SK-N-SH (cell line): ENCODE measurements around the gene GPRIN3. TPM values are rescaled to one million over a fixed set of nuclear protein-coding genes. Genes with fewer than 3 reads are reported as not detected.

Experiments
- CTCF ChIA-PET: fragments of 300-600, 350-600 bp; formaldehyde crosslinking; extraction: SDS; loops from one replicate; lab custom pipeline; 2021; lab: Yijun Ruan, JAX
- POLR2A ChIA-PET: fragments of 350-600 bp; sonication (Branson Sonifier 250); formaldehyde crosslinking; extraction: SDS; loops from one replicate; lab custom pipeline; 2020; ENCODE audit warnings: antibody characterized with exemption, inconsistent platforms; lab: Yijun Ruan, JAX
- DNase-seq: peaks from one replicate; pipeline ENCODE4 v3.0.0; 2012
- H2AFZ ChIP-seq: fragments of 200-600 bp; sonication (generic); 2 replicates; pipeline ENCODE4 v1.8.1; 2016; ENCODE audit warnings: antibody characterized with exemption, mild to moderate bottlenecking, low read depth
- H3F3A ChIP-seq: fragments of 200-600 bp; sonication (generic); replicated peaks from 2 replicates; pipeline ENCODE3; 2016; ENCODE audit warnings: antibody characterized with exemption, mild to moderate bottlenecking; ENCODE audit not compliant: insufficient read depth
- H3K27ac ChIP-seq, 2 experiments: fragments of 200-500 bp in 1 of 2; fragments of 200-600 bp in 1 of 2; sonication (Bioruptor generic) in 1 of 2; sonication (generic), shearing (Covaris generic) in 1 of 2; 2 replicates each; pipeline versions ENCODE4 v1.5.1 to v1.6.1; 2014 to 2016; ENCODE audit warnings: low read depth in 2 of 2, inconsistent platforms in 1 of 2, low read length in 1 of 2, mild to moderate bottlenecking in 1 of 2, mixed read lengths in 1 of 2
- H3K27me3 ChIP-seq: fragments of 200-600 bp; sonication (generic), shearing (Covaris generic); 2 replicates; pipeline ENCODE4 v1.6.1; 2016; ENCODE audit warnings: mixed run types; ENCODE audit not compliant: insufficient read depth
- H3K36me3 ChIP-seq, 2 experiments: fragments of 200-500 bp in 1 of 2; fragments of 200-600 bp in 1 of 2; sonication (Bioruptor generic) in 1 of 2; sonication (generic) in 1 of 2; replicated peaks in 1 of 2; 2 replicates each; pipeline versions ENCODE3 to v1.5.1; 2014 to 2016; ENCODE audit warnings: low read length in 1 of 2, mild to moderate bottlenecking in 1 of 2; ENCODE audit not compliant: insufficient read depth in 2 of 2, control insufficient read depth in 1 of 2
- H3K4me1 ChIP-seq, 2 experiments: fragments of 200-500 bp in 1 of 2; fragments of 200-600 bp in 1 of 2; sonication (Bioruptor generic) in 1 of 2; sonication (generic), shearing (Covaris generic) in 1 of 2; 2 replicates each; pipeline versions ENCODE4 v1.5.1 to v1.6.1; 2014 to 2016; ENCODE audit warnings: low read depth in 1 of 2, low read length in 1 of 2, mixed run types in 1 of 2; ENCODE audit not compliant: insufficient read depth in 2 of 2, control insufficient read depth in 1 of 2
- H3K4me2 ChIP-seq: fragments of 200-600 bp; sonication (generic), shearing (Covaris generic); 2 replicates; pipeline ENCODE4 v1.6.1; 2017; ENCODE audit warnings: mixed run types
- H3K4me3 ChIP-seq, 2 experiments: fragments of 200-500 bp in 1 of 2; fragments of 200-600 bp in 1 of 2; sonication (Bioruptor generic) in 1 of 2; sonication (generic), shearing (Covaris generic) in 1 of 2; 2 replicates each; pipeline versions ENCODE4 v1.5.1 to v1.8.1; 2014 to 2016; ENCODE audit warnings: low read depth in 2 of 2, inconsistent platforms in 1 of 2, low read length in 1 of 2, mild to moderate bottlenecking in 1 of 2, mixed read lengths in 1 of 2, moderate library complexity in 1 of 2
- H3K79me2 ChIP-seq: fragments of 200-600 bp; sonication (generic); 2 replicates; pipeline ENCODE4 v1.8.1; 2017; ENCODE audit warnings: mild to moderate bottlenecking; ENCODE audit not compliant: insufficient read depth
- H3K9ac ChIP-seq: fragments of 200-600 bp; sonication (generic); 2 replicates; pipeline ENCODE4 v1.6.1; 2017; ENCODE audit warnings: mixed run types
- H3K9me2 ChIP-seq: fragments of 200-600 bp; sonication (generic); 2 replicates; pipeline ENCODE4 v1.6.1; 2017; ENCODE audit warnings: mixed run types
- H3K9me3 ChIP-seq: fragments of 200-600 bp; sonication (generic); 2 replicates; pipeline ENCODE4 v1.6.1; 2017; ENCODE audit warnings: mixed run types, mild to moderate bottlenecking, moderate library complexity
- H4K20me1 ChIP-seq: fragments of 200-600 bp; sonication (generic); 2 replicates; pipeline ENCODE4 v1.6.1; 2017; ENCODE audit warnings: mild to moderate bottlenecking, mixed run types; ENCODE audit not compliant: insufficient read depth
- EP300 ChIP-seq, 2 experiments: IDR thresholded peaks; 2 replicates each; pipeline versions ENCODE4 v1.4.0 to v1.6.1; 2012; ENCODE audit warnings: borderline replicate concordance in 1 of 2, low read depth in 1 of 2, low read length in 1 of 2
- FOXJ3 ChIP-seq: sonication (generic); formaldehyde crosslinking; IDR thresholded peaks from 2 replicates; pipeline ENCODE4 v1.5.1; 2020; ENCODE audit warnings: mild to moderate bottlenecking, missing genetic modification reagents
- GATA2 ChIP-seq: sonication (generic); formaldehyde crosslinking; IDR thresholded peaks from 2 replicates; pipeline ENCODE4 v1.5.0; 2020; ENCODE audit warnings: mild to moderate bottlenecking, missing genetic modification reagents
- NFIC ChIP-seq: IDR thresholded peaks from 2 replicates; pipeline ENCODE4 v1.4.0; 2012; ENCODE audit warnings: borderline replicate concordance
- SIN3A ChIP-seq: IDR thresholded peaks from 2 replicates; pipeline ENCODE4 v1.6.1; 2012; ENCODE audit warnings: low read depth, mild to moderate bottlenecking, low read length, moderate library complexity, borderline replicate concordance
- TAF1 ChIP-seq: IDR thresholded peaks from 2 replicates; pipeline ENCODE4 v1.6.1; 2012; ENCODE audit warnings: low read depth, mild to moderate bottlenecking, low read length, moderate library complexity, borderline replicate concordance
- YY1 ChIP-seq: IDR thresholded peaks from 2 replicates; pipeline ENCODE4 v1.4.0; 2012; ENCODE audit warnings: low read depth, mild to moderate bottlenecking
- WGBS: methylation state at CpG from one replicate; pipeline ENCODE4 v1.1.6; 2017; ENCODE audit warnings: low lambda C conversion rate; 5-methylcytosine and 5-hydroxymethylcytosine counted together
- polyA plus RNA-seq, 3 experiments: library from polyadenylated mRNA; depleted of rRNA; stranded (reverse); fragments of >200 nt; gene quantifications; 2 replicates each; pipeline ENCODE4 v1.2.3, GENCODE V29; 2012
- TF ChIP-seq, protein P1 (sequence below): fragments of 150-350 bp; IDR thresholded peaks from 2 replicates; pipeline ENCODE4 v1.6.1; 2017; ENCODE audit warnings: antibody characterized with exemption, low read length, low read depth, borderline replicate concordance
- TF ChIP-seq, protein P2 (sequence below): fragments of 150-350 bp; IDR thresholded peaks from 2 replicates; pipeline ENCODE4 v1.6.1; 2016; ENCODE audit warnings: mild to moderate bottlenecking, low read depth, low read length

Gene GPRIN3
- polyA plus RNA-seq, 1 of the 3 experiments (the other 2 are of a cell fraction): not detected

DNA sequence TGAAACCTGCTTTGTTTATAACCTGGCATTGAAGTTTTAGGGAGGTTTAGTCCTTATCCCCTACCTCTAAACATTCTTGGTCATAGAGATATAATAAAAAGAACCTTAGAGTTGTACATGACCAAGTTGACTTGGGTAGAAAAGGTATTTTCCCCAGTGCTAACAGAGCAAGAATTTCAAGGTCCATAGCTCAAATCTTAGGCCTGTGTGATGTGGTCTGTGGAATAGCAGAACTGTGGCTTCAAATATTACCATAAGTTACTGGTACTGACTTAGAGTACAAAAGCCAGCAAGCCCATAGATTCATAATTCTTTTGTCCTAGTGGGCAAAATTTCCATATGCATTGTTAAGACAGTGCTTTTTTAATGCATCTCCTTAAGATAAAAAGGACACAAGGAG is 91.2 kb downstream of the GPRIN3 start:
- DNase-seq: no peak
- Histone ChIP-seq H3K9me3 (no peaks in the 10 kb centered on the region), H3F3A (no peaks in the 10 kb centered on the region), H3K4me1 (no peaks in the 10 kb centered on the region), H3K9me2 (no peaks in the 10 kb centered on the region), H3K36me3 (no peaks in the 10 kb centered on the region), H3K4me3 (no peak overlapping the region), H4K20me1 (no peaks in the 10 kb centered on the region), H2AFZ (no peak overlapping the region), H3K4me2 (no peak overlapping the region), H3K9ac (no peak overlapping the region), H3K27me3 (no peaks in the 10 kb centered on the region), H3K79me2 (no peaks in the 10 kb centered on the region), H3K27ac (no peak overlapping the region)
- CTCF ChIA-PET: interaction anchor here (1.0 to 3.4 kb wide), 3 partner anchors 10 to 293 kb away, joined by 3 to 34 read pairs (median 5); no protein-coding TSS in a partner anchor
- POLR2A ChIA-PET: no interaction called here
- no peak for TF ChIP-seq EP300 (IDR thresholded peaks at IDR 0.05; ENCODE audit: borderline replicate concordance in 1 of 2, low read depth in 1 of 2, low read length in 1 of 2)
- TF ChIP-seq FOXJ3 (CRISPR knock-in tag): no peak
- TF ChIP-seq, protein P1, sequence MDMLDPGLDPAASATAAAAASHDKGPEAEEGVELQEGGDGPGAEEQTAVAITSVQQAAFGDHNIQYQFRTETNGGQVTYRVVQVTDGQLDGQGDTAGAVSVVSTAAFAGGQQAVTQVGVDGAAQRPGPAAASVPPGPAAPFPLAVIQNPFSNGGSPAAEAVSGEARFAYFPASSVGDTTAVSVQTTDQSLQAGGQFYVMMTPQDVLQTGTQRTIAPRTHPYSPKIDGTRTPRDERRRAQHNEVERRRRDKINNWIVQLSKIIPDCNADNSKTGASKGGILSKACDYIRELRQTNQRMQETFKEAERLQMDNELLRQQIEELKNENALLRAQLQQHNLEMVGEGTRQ: no peak
- no peak for TF ChIP-seq NFIC
- no peak for TF ChIP-seq TAF1

DNA sequence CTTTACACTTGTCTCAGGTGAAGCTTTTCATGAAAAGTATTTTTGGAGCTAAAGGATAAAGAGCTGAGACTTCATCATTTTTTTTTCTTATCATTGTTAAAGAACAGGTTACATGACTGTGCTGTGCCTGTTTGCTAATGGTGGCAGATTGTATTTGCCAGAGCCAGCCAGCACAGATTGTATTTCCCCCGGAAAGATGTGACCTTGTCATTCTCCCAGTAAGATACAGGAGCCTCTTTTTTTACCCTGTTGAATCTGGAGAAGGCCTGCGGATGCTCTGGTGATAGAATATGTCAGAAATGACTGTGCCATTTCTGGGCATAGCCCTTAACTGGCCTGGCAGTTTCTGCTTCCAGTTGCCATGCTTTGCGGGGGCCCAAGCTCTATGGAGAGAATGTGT is 91.9 kb downstream of the GPRIN3 start:
- H3K4me2 ChIP-seq: no peak overlapping the region
- H3K4me3 ChIP-seq: no peak overlapping the region
- H3K9me3 ChIP-seq: no peaks in the 10 kb centered on the region
- H2AFZ ChIP-seq: no peak overlapping the region
- H3K27me3 ChIP-seq: no peaks in the 10 kb centered on the region
- no peak overlapping the region for H3K27ac ChIP-seq
- ChIA-PET POLR2A (no interaction called here), CTCF (interaction anchor here (1.0 to 3.4 kb wide), 4 partner anchors 11 to 294 kb away, joined by 3 to 34 read pairs (median 4); no protein-coding TSS in a partner anchor)
- H4K20me1 ChIP-seq: no peaks in the 10 kb centered on the region
- no peaks in the 10 kb centered on the region for H3F3A ChIP-seq
- H3K9ac ChIP-seq: no peak overlapping the region
- WGBS: 5% methylated on average over 3 of the region's 3 CpGs
- DNase-seq: no peak
- H3K9me2 ChIP-seq: no peaks in the 10 kb centered on the region
- H3K36me3 ChIP-seq: no peaks in the 10 kb centered on the region
- H3K79me2 ChIP-seq: no peaks in the 10 kb centered on the region
- TF ChIP-seq, protein P2, sequence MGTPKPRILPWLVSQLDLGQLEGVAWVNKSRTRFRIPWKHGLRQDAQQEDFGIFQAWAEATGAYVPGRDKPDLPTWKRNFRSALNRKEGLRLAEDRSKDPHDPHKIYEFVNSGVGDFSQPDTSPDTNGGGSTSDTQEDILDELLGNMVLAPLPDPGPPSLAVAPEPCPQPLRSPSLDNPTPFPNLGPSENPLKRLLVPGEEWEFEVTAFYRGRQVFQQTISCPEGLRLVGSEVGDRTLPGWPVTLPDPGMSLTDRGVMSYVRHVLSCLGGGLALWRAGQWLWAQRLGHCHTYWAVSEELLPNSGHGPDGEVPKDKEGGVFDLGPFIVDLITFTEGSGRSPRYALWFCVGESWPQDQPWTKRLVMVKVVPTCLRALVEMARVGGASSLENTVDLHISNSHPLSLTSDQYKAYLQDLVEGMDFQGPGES: no peak
- TF ChIP-seq YY1 (no peak), GATA2 (no peak)
- no peaks in the 10 kb centered on the region for H3K4me1 ChIP-seq

GRCh38 chr4:89214308-89214707 is 93.3 kb downstream of the GPRIN3 start:
- Histone ChIP-seq H2AFZ (no peak overlapping the region), H3K36me3 (no peaks in the 10 kb centered on the region), H3K4me1 (no peaks in the 10 kb centered on the region), H3K4me2 (no peak overlapping the region), H3K9me2 (no peaks in the 10 kb centered on the region), H3K27me3 (no peaks in the 10 kb centered on the region), H3K4me3 (no peak overlapping the region), H3F3A (no peaks in the 10 kb centered on the region), H3K79me2 (no peaks in the 10 kb centered on the region), H4K20me1 (no peaks in the 10 kb centered on the region)
- 56% methylated on average over 1 of the region's 1 CpG for WGBS
- CTCF ChIA-PET: no interaction called here
- POLR2A ChIA-PET: no interaction called here
- no peak for DNase-seq
- TF ChIP-seq, protein P2: no peak
- TF ChIP-seq SIN3A (no peak), EP300 (IDR thresholded peaks at IDR 0.05; ENCODE audit: borderline replicate concordance in 1 of 2, low read depth in 1 of 2, low read length in 1 of 2) (no peak)
- TF ChIP-seq, all 33 proteins: peak for 0
- Histone ChIP-seq H3K9me3 (no peaks in the 10 kb centered on the region), H3K27ac (no peak overlapping the region), H3K9ac (no peak overlapping the region)
